IMR-90 (cell line): Measurements from ENCODE around the gene ASPG. TPM values are rescaled to one million over a fixed set of nuclear protein-coding genes. Genes with fewer than 3 reads are reported as not detected.

Experiments used
- ATAC-seq: fragments of 200-7000 bp; cut with Tn5 transposase; 2 replicates; pipeline ENCODE4 v1.9.1; 2020; ENCODE audit warnings: low read depth, mild to moderate bottlenecking, moderate library complexity
- BruUV-seq: library from RNA; stranded (reverse); fragments of 400-500 nt; replicated peaks from 2 replicates; lab custom pipeline; 2021; lab: Mats Ljungman, UMichigan
- CTCF ChIA-PET: fragments of 300-600 bp; formaldehyde crosslinking; extraction: SDS; loops from one replicate; lab custom pipeline; 2021; ENCODE audit warnings: antibody characterized with exemption; lab: Yijun Ruan, JAX
- POLR2A ChIA-PET: fragments of 300-600 bp; sonication (Branson Sonifier 250); formaldehyde crosslinking; loops from one replicate; lab custom pipeline; 2022; ENCODE audit warnings: antibody characterized with exemption; ENCODE audit not compliant: unreplicated experiment; lab: Charles Lee
- DNase-seq: peaks from one replicate; pipeline ENCODE4 v3.0.0; 2013
- H2AFZ ChIP-seq: replicated peaks from 2 replicates; pipeline ENCODE3; 2013; ENCODE audit warnings: low read length, mild to moderate bottlenecking; ENCODE audit not compliant: poor library complexity
- H2AK5ac ChIP-seq: 2 replicates; pipeline ENCODE4 v1.6.1; 2013; ENCODE audit warnings: low read depth, low read length, inconsistent platforms
- H2AK9ac ChIP-seq: replicated peaks from 2 replicates; pipeline ENCODE3; 2013; ENCODE audit warnings: mild to moderate bottlenecking, low read depth, low read length, moderate library complexity; ENCODE audit not compliant: poor library complexity
- H2BK120ac ChIP-seq: 2 replicates; pipeline ENCODE4 v1.6.1; 2013; ENCODE audit warnings: low read depth, low read length, inconsistent platforms
- H2BK15ac ChIP-seq: 3 replicates; pipeline ENCODE4 v1.6.1; 2013; ENCODE audit warnings: low read depth, low read length, inconsistent platforms
- H2BK20ac ChIP-seq: 2 replicates; pipeline ENCODE4 v1.6.1; 2013; ENCODE audit warnings: low read depth, mild to moderate bottlenecking, inconsistent platforms, low read length, moderate library complexity
- H2BK5ac ChIP-seq: 2 replicates; pipeline ENCODE4 v1.6.1; 2013; ENCODE audit warnings: mild to moderate bottlenecking, low read depth, low read length, inconsistent platforms; ENCODE audit not compliant: poor library complexity, severe bottlenecking
- H3K14ac ChIP-seq: replicated peaks from 2 replicates; pipeline ENCODE4 v1.6.1; 2013; ENCODE audit warnings: low read depth, low read length, inconsistent platforms
- H3K18ac ChIP-seq: 2 replicates; pipeline ENCODE4 v1.6.1; 2013; ENCODE audit warnings: low read depth, low read length, control low read depth
- H3K23ac ChIP-seq: 2 replicates; pipeline ENCODE4 v1.6.1; 2013; ENCODE audit warnings: low read depth, low read length, inconsistent platforms
- H3K27ac ChIP-seq: 2 replicates; pipeline ENCODE4 v1.5.1; 2013; ENCODE audit warnings: mild to moderate bottlenecking, control low read depth, low read length; ENCODE audit not compliant: insufficient read depth
- H3K27me3 ChIP-seq: 2 replicates; pipeline ENCODE4 v1.6.1; 2013; ENCODE audit warnings: low read length; ENCODE audit not compliant: control insufficient read depth, insufficient read depth
- H3K36me3 ChIP-seq: 2 replicates; pipeline ENCODE4 v1.6.1; 2013; ENCODE audit warnings: low read length, mixed read lengths; ENCODE audit not compliant: control insufficient read depth, insufficient read depth
- H3K4ac ChIP-seq: 2 replicates; pipeline ENCODE4 v1.6.1; 2013; ENCODE audit warnings: low read depth, low read length, inconsistent platforms
- H3K4me1 ChIP-seq: 2 replicates; pipeline ENCODE4 v1.6.1; 2013; ENCODE audit warnings: low read length, mixed read lengths; ENCODE audit not compliant: control insufficient read depth, insufficient read depth
- H3K4me2 ChIP-seq: 2 replicates; pipeline ENCODE4 v1.6.1; 2013; ENCODE audit warnings: low read depth, mild to moderate bottlenecking, control low read depth, low read length, moderate library complexity
- H3K4me3 ChIP-seq: 2 replicates; pipeline ENCODE4 v1.5.1; 2013; ENCODE audit warnings: low read depth, mild to moderate bottlenecking, control low read depth, low read length, moderate library complexity; ENCODE audit not compliant: insufficient read depth
- H3K56ac ChIP-seq: 2 replicates; pipeline ENCODE4 v1.6.1; 2013; ENCODE audit warnings: low read length, inconsistent platforms; ENCODE audit not compliant: insufficient read depth; ENCODE audit errors: extremely low read depth
- H3K79me1 ChIP-seq, 2 experiments: 2 replicates each; pipeline ENCODE4 v1.6.1; 2013; ENCODE audit warnings: low read length in 2 of 2, inconsistent platforms in 1 of 2, low read depth in 1 of 2
- H3K9ac ChIP-seq: 2 replicates; pipeline ENCODE4 v1.6.1; 2013; ENCODE audit warnings: low read depth, low read length, control low read depth
- H3K9me1 ChIP-seq: 2 replicates; pipeline ENCODE4 v1.6.1; 2013; ENCODE audit warnings: low read length, inconsistent platforms; ENCODE audit not compliant: insufficient read depth
- H3K9me3 ChIP-seq: 2 replicates; pipeline ENCODE4 v1.6.1; 2013; ENCODE audit warnings: low read length; ENCODE audit not compliant: control insufficient read depth, insufficient read depth
- H4K20me1 ChIP-seq: 2 replicates; pipeline ENCODE4 v1.6.1; 2013; ENCODE audit warnings: low read length, inconsistent platforms; ENCODE audit not compliant: insufficient read depth
- H4K5ac ChIP-seq: 2 replicates; pipeline ENCODE4 v1.6.1; 2013; ENCODE audit warnings: mild to moderate bottlenecking, low read depth, low read length, control low read depth
- H4K8ac ChIP-seq, 2 experiments: 2 replicates each; pipeline ENCODE4 v1.6.1; 2013; ENCODE audit warnings: low read depth in 2 of 2, low read length in 2 of 2, control low read depth in 1 of 2, inconsistent platforms in 1 of 2
- H4K91ac ChIP-seq: 2 replicates; pipeline ENCODE4 v1.6.1; 2013; ENCODE audit warnings: low read depth, low read length, inconsistent platforms; ENCODE audit not compliant: insufficient read depth
- CEBPB ChIP-seq: IDR thresholded peaks from 2 replicates; pipeline ENCODE4 v1.6.1; 2012; ENCODE audit warnings: low read depth, low read length, improper control_type of control experiment
- CHD1 ChIP-seq: IDR thresholded peaks from 2 replicates; pipeline ENCODE4 v1.6.1; 2012; ENCODE audit warnings: low read depth, low read length, improper control_type of control experiment
- CTCF ChIP-seq: conservative IDR thresholded peaks from 2 replicates; pipeline ENCODE4 v1.5.1; 2012; ENCODE audit warnings: mild to moderate bottlenecking, low read depth, low read length, improper control_type of control experiment
- ELK1 ChIP-seq: fragments of 150-350 bp; IDR thresholded peaks from 2 replicates; pipeline ENCODE4 v1.6.1; 2016; ENCODE audit warnings: low read depth, mild to moderate bottlenecking, low read length, moderate library complexity, borderline replicate concordance
- FOS ChIP-seq: fragments of 150-350 bp; IDR thresholded peaks from 2 replicates; pipeline ENCODE4 v1.6.1; 2016; ENCODE audit warnings: low read depth, low read length
- MAFK ChIP-seq: IDR thresholded peaks from 2 replicates; pipeline ENCODE4 v1.6.1; 2012; ENCODE audit warnings: low read depth, low read length, improper control_type of control experiment
- MAZ ChIP-seq: IDR thresholded peaks from 2 replicates; pipeline ENCODE4 v1.6.1; 2012; ENCODE audit warnings: low read depth, mild to moderate bottlenecking, low read length, improper control_type of control experiment, moderate library complexity, borderline replicate concordance
- MXI1 ChIP-seq: IDR thresholded peaks from 2 replicates; pipeline ENCODE4 v1.6.1; 2012; ENCODE audit warnings: low read depth, mild to moderate bottlenecking, low read length, moderate library complexity, borderline replicate concordance
- NFE2L2 ChIP-seq: fragments of 150-350 bp; IDR thresholded peaks from 2 replicates; pipeline ENCODE4 v1.6.1; 2016; ENCODE audit warnings: low read depth, mild to moderate bottlenecking, low read length
- RAD21 ChIP-seq: IDR thresholded peaks from 2 replicates; pipeline ENCODE4 v1.6.1; 2012; ENCODE audit warnings: low read length, improper control_type of control experiment
- RCOR1 ChIP-seq: IDR thresholded peaks from 2 replicates; pipeline ENCODE4 v1.6.1; 2012; ENCODE audit warnings: mild to moderate bottlenecking, low read length, improper control_type of control experiment; ENCODE audit not compliant: insufficient replicate concordance
- RFX5 ChIP-seq: IDR thresholded peaks from 2 replicates; pipeline ENCODE4 v1.8.0; 2012; ENCODE audit warnings: low read depth, mild to moderate bottlenecking, low read length, moderate library complexity
- SMC3 ChIP-seq: fragments of 150-350 bp; IDR thresholded peaks from 2 replicates; pipeline ENCODE4 v1.6.1; 2016; ENCODE audit warnings: low read depth, mild to moderate bottlenecking, antibody characterized with exemption, low read length, moderate library complexity
- USF2 ChIP-seq: fragments of 150-350 bp; IDR thresholded peaks from 2 replicates; pipeline ENCODE4 v1.6.1; 2017; ENCODE audit warnings: mild to moderate bottlenecking, antibody characterized with exemption, low read length, low read depth
- WGBS, 2 experiments: methylation state at CpG; one replicate each; pipeline versions ENCODE4 v1.1.5 to v1.1.7; 2013; ENCODE audit warnings: missing lambda C conversion rate in 2 of 2; ENCODE audit not compliant: insufficient read length in 1 of 2; ENCODE audit errors: extremely low coverage in 2 of 2; 5-methylcytosine and 5-hydroxymethylcytosine counted together
- dilution Hi-C: fragments of 300-500 bp; cut with HindIII; formaldehyde crosslinking; loops from one replicate; pipeline ENCODE4 v1.14.3; 2018; ENCODE audit warnings: low sequenced_read_pairs; ENCODE audit not compliant: unreplicated experiment
- in situ Hi-C: fragments of 300-500 bp; cut with MboI; formaldehyde crosslinking; loops from 3 replicates; pipeline ENCODE4 v1.14.3; 2019; ENCODE audit warnings: low sequenced_read_pairs, inconsistent platforms, mixed read lengths
- intact Hi-C: fragments of 100-400 bp; cut with micrococcal nuclease; formaldehyde crosslinking; loops from 2 replicates; pipeline ENCODE4 v1.10.0; 2022
- polyA plus RNA-seq, 3 experiments: library from polyadenylated mRNA; depleted of rRNA; stranded (reverse); fragments of >200 nt; gene quantifications; 2 replicates each; pipeline ENCODE4 v1.2.3, GENCODE V29; 2012; ENCODE audit warnings: low replicate concordance in 1 of 3
- total RNA-seq: library from RNA; depleted of rRNA; stranded (reverse); fragments of >200 nt; gene quantifications from 2 replicates; pipeline ENCODE4 v1.2.3, GENCODE V29; 2012

Gene ASPG
- total and polyA plus RNA-seq, 2 of the 4 experiments (the other 2 are of a cell fraction), result not detected

GRCh38 chr14:104126753-104127152 is 41.3 kb downstream of the ASPG start:
- DNase-seq (no peak), ATAC-seq (no peak)
- no peak overlapping the region for H2BK5ac ChIP-seq
- intact Hi-C loops (no loop called here), dilution Hi-C loops (no loop called here), in situ Hi-C loops (no loop called here)
- H3K4me3 ChIP-seq, result no peak overlapping the region
- H3K56ac ChIP-seq, result no peak overlapping the region
- H2BK20ac ChIP-seq, result no peak overlapping the region
- H2AK5ac ChIP-seq, result no peak overlapping the region
- H3K23ac ChIP-seq, result no peak overlapping the region
- H3K9me1 ChIP-seq, result no peaks in the 10 kb centered on the region
- H3K9me3 ChIP-seq, result peaks cover 7% of the 10 kb centered on the region
- ChIA-PET CTCF (interaction anchor here (0.5 kb wide), 1 partner anchor 125 kb away, joined by 3 read pairs; no protein-coding TSS in a partner anchor), POLR2A (no interaction called here)
- H3K4me1 ChIP-seq, result no peaks in the 10 kb centered on the region
- H2AK9ac ChIP-seq, result no peak overlapping the region
- no peak overlapping the region for H4K5ac ChIP-seq
- H4K8ac ChIP-seq, result no peak overlapping the region
- H3K27me3 ChIP-seq, result no peaks in the 10 kb centered on the region
- no TSS peak for BruUV-seq
- no peaks in the 10 kb centered on the region for H3K79me1 ChIP-seq
- no peaks in the 10 kb centered on the region for H3K36me3 ChIP-seq
- H3K4ac ChIP-seq, result no peak overlapping the region
- H4K91ac ChIP-seq, result no peak overlapping the region
- no peak overlapping the region for H3K9ac ChIP-seq
- TF ChIP-seq MAZ (no peak), CTCF (no peak), RCOR1 (no peak), NFE2L2 (no peak), ELK1 (no peak), SMC3 (no peak), MXI1 (no peak), USF2 (no peak), RFX5 (no peak), CEBPB (no peak), RAD21 (no peak), MAFK (no peak), FOS (no peak), CHD1 (no peak)
- H3K14ac ChIP-seq, result no peak overlapping the region
- H2BK120ac ChIP-seq, result no peak overlapping the region
- no CpG with 5 or more reads among the region's 2 CpGs for WGBS, 2 experiments
- no peak overlapping the region for H3K4me2 ChIP-seq
- H2BK15ac ChIP-seq, result no peak overlapping the region
- H2AFZ ChIP-seq, result no peak overlapping the region
- no peaks in the 10 kb centered on the region for H4K20me1 ChIP-seq
- no peak overlapping the region for H3K18ac ChIP-seq
- no peak overlapping the region for H3K27ac ChIP-seq
